Left lung (tissue), 10 donors: Measurements from ENCODE around the gene LYST. TPM values are rescaled to one million over a fixed set of nuclear protein-coding genes. Genes with fewer than 3 reads are reported as not detected.

ENCODE experiments used
- ATAC-seq: fragments of 200-7000 bp; cut with Tn5 transposase; one replicate; pipeline ENCODE4 v1.9.1; 2020; ENCODE audit warnings: moderate library complexity
- DNase-seq, 4 donors: peaks; one replicate each; pipeline ENCODE4 v3.0.0-alpha.2; 2013 to 2020
- H3K27ac ChIP-seq, 2 donors: fragments of 200-600 bp; sonication (generic) in 1 of 2; one replicate each; pipeline versions ENCODE4 v1.5.0 to v1.8.0; 2020 to 2021
- H3K27me3 ChIP-seq, 2 donors: fragments of 200-600 bp; sonication (generic) in 1 of 2; one replicate each; pipeline versions ENCODE4 v1.5.0 to v1.8.0; 2020 to 2021
- H3K36me3 ChIP-seq, 2 donors: fragments of 200-600 bp; sonication (generic) in 1 of 2; one replicate each; pipeline versions ENCODE4 v1.5.0 to v1.8.0; 2020 to 2021
- H3K4me1 ChIP-seq, 2 donors: fragments of 200-600 bp; one replicate each; pipeline ENCODE4 v1.8.0; 2021
- H3K4me3 ChIP-seq, 2 donors: fragments of 200-600 bp; sonication (generic) in 1 of 2; one replicate each; pipeline versions ENCODE4 v1.5.0 to v1.8.0; 2020 to 2021; ENCODE audit warnings: mild to moderate bottlenecking in 1 of 2
- H3K9me3 ChIP-seq, 2 donors: fragments of 200-600 bp; sonication (generic) in 1 of 2; one replicate each; pipeline versions ENCODE4 v1.5.0 to v1.8.0; 2020 to 2021
- CTCF ChIP-seq, 2 donors: fragments of 200-600 bp; sonication (generic) in 1 of 2; IDR thresholded peaks; one replicate each; pipeline versions ENCODE4 v1.5.0 to v1.8.0; 2021; ENCODE audit warnings: antibody characterized with exemption in 2 of 2
- intact Hi-C, 2 donors: fragments of 100-400 bp; cut with DNase I; formaldehyde crosslinking; loops; one replicate each; pipeline versions ENCODE4 v1.11.2 to v1.14.2; 2022
- polyA plus RNA-seq, 6 donors: library from polyadenylated mRNA; unstranded; fragments of 120-200 nt; gene quantifications; one replicate each; pipeline ENCODE4 v1.2.1, GENCODE V29; 2013; ENCODE audit not compliant: insufficient read length in 6 of 6
- total RNA-seq, 2 donors: library from RNA; stranded (reverse); fragmentation: NEBNext Ultra II Directional; extraction: Animal tissue kit (Norgen Biotek cat#: 25700); gene quantifications; one replicate each; pipeline ENCODE4 v1.2.1, GENCODE V29; 2021
- donor health status: DM: no; HTN: yes; CAD: no.
- donor health status: DM: no; HTN: no; CAD: no.

LYST gene
- total and polyA plus RNA-seq, 8 donors, result 10.3 to 64.9 (median 13.0) TPM

DNA sequence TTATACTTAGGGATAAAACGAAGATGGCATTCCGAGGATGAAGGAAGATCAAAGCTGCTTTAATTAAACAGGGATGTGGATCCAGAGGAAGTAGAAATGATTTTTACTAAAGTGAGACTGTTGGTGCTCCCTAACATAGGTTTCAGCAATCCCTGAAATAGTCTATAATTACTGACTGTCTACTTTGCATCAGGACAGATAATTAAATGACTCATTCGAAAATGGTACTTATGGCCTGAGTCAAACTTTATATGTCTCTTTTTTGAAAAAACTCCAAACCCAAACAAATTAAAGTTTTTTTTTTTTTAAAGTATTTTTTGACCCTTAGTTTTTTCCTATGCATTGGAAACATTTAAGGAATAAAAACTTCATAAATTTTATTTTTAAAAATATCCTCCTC lies 90.3 kb downstream of the LYST start:
- TF ChIP-seq CTCF (IDR thresholded peaks at IDR 0.05), result no peak
- H3K4me1 ChIP-seq, result no peaks in the 10 kb centered on the region
- no peak overlapping the region for H3K27ac ChIP-seq
- intact Hi-C loops, result no loop called here
- peaks cover 0 to 61% of the 10 kb centered on the region in 2 donors for H3K36me3 ChIP-seq
- H3K27me3 ChIP-seq, result no peaks in the 10 kb centered on the region
- no peak for ATAC-seq
- no peak for DNase-seq
- H3K9me3 ChIP-seq, result no peaks in the 10 kb centered on the region
- H3K4me3 ChIP-seq, result no peak overlapping the region

DNA sequence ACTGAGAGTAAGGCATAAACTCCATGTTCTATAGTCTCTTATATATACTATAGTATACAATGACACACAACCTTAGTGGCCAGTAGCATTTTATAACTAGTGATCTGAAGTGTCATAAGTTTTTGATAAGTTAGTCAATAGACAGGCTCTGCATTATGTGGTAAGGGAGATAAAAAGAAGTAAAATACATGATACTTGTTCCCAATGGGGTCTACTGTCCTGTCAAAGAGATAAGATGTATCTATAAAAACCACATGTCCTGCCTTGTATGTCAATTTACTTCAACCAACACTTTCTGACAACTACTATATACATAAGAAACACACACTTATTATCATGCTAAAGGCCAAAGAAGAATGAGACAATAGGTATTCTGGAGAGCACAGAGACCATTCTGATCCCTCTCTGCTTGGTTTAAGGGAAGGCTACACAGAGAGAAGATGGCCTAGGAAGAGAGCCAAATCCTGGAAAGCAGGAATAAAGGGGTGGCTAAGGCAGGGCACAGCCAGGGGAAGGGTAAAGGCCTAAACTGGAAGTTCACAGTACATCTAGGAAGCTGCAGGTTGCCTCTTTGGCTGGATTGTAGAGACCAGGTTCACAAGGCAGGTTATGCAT lies 91.4 kb downstream of the LYST start:
- H3K27ac ChIP-seq, result no peak overlapping the region
- ATAC-seq, result no peak
- intact Hi-C loops, result no loop called here
- H3K4me3 ChIP-seq, result no peak overlapping the region
- H3K27me3 ChIP-seq, result no peaks in the 10 kb centered on the region
- no peak for DNase-seq
- no peaks in the 10 kb centered on the region for H3K4me1 ChIP-seq
- peaks cover 0 to 61% of the 10 kb centered on the region in 2 donors for H3K36me3 ChIP-seq
- H3K9me3 ChIP-seq, result no peaks in the 10 kb centered on the region
- no peak for TF ChIP-seq CTCF (IDR thresholded peaks at IDR 0.05)

GRCh38 chr1:235767795-235768194 lies 98.9 kb downstream of the LYST start:
- Histone ChIP-seq H3K27me3 (no peaks in the 10 kb centered on the region), H3K9me3 (no peaks in the 10 kb centered on the region), H3K4me3 (no peak overlapping the region), H3K4me1 (no peaks in the 10 kb centered on the region), H3K36me3 (peaks cover 0 to 69% of the 10 kb centered on the region in 2 donors), H3K27ac (no peak overlapping the region)
- ATAC-seq (no peak), DNase-seq (no peak)
- intact Hi-C loops, result no loop called here
- TF ChIP-seq CTCF (IDR thresholded peaks at IDR 0.05), result no peak

DNA sequence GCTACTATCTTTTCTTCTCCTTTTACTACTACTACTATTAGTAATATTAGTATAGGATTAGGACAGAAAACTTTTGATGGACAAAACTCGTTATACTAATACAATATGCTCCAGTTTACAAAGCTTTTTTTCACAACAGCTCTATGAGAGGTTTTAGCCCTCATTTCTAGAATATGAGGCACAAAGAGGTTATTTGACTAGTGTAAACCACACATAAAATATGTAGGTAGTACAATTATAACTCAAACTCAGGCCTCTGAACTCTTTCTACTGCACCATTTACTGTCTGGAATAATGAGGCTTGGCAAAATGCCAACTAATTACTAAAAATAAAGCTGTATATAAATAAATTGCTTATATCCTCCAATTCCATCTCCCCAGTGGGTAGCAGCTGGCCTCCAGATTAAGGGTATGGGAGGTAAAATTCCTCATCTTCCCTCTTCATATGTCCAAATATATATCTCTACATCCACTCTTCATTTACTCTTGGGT lies 99.9 kb downstream of the LYST start:
- Histone ChIP-seq H3K36me3 (peaks cover 0 to 71% of the 10 kb centered on the region in 2 donors), H3K9me3 (no peaks in the 10 kb centered on the region), H3K27ac (no peak overlapping the region), H3K27me3 (no peaks in the 10 kb centered on the region), H3K4me3 (no peak overlapping the region), H3K4me1 (no peaks in the 10 kb centered on the region)
- no peak for DNase-seq
- intact Hi-C loops, result no loop called here
- no peak for TF ChIP-seq CTCF (IDR thresholded peaks at IDR 0.05)
- ATAC-seq, result no peak

GRCh38 chr1:235763962-235764361 lies 102.7 kb downstream of the LYST start:
- H3K4me1 ChIP-seq, result no peaks in the 10 kb centered on the region
- TF ChIP-seq CTCF (IDR thresholded peaks at IDR 0.05), result no peak
- H3K9me3 ChIP-seq, result no peaks in the 10 kb centered on the region
- H3K4me3 ChIP-seq, result no peak overlapping the region
- H3K27me3 ChIP-seq, result no peaks in the 10 kb centered on the region
- intact Hi-C loops, result no loop called here
- no peak for ATAC-seq
- DNase-seq, result no peak
- no peak overlapping the region for H3K27ac ChIP-seq
- peaks cover 0 to 79% of the 10 kb centered on the region in 2 donors for H3K36me3 ChIP-seq
